HepG2 (cell line): ENCODE measurements around the gene CYB5R3. TPM values are rescaled to one million over a fixed set of nuclear protein-coding genes. Genes with fewer than 3 reads are reported as not detected.

Experiments used
- CENPT ChIP-seq: sonication (generic); formaldehyde crosslinking; IDR thresholded peaks from 2 replicates; pipeline ENCODE4 v1.8.0; 2022; ENCODE audit warnings: low read depth, mild to moderate bottlenecking, moderate library complexity, missing genetic modification reagents
- FOXM1 ChIP-seq: sonication (generic); formaldehyde crosslinking; IDR thresholded peaks from 2 replicates; pipeline ENCODE4 v1.5.0; 2020; ENCODE audit warnings: missing genetic modification reagents
- IRF2 ChIP-seq: IDR thresholded peaks from 2 replicates; pipeline ENCODE4 v1.6.1; 2018; ENCODE audit warnings: missing genetic modification reagents, missing compliant biosample characterization
- NR1H2 ChIP-seq: sonication (generic); formaldehyde crosslinking; IDR thresholded peaks from 2 replicates; pipeline ENCODE4 v1.8.1; 2022; ENCODE audit warnings: low read depth, missing genetic modification reagents, borderline replicate concordance
- POLR2AphosphoS5 ChIP-seq: IDR thresholded peaks from 2 replicates; pipeline ENCODE4 v1.6.1; 2012; ENCODE audit warnings: low read depth, low read length
- SETDB1 ChIP-seq: sonication (generic); formaldehyde crosslinking; IDR thresholded peaks from 2 replicates; pipeline ENCODE4 v1.5.1; 2020; ENCODE audit warnings: missing genetic modification reagents, mild to moderate bottlenecking, borderline replicate concordance
- SIX1 ChIP-seq: sonication (generic); formaldehyde crosslinking; IDR thresholded peaks from 2 replicates; pipeline ENCODE4 v1.4.0; 2020; ENCODE audit warnings: missing genetic modification reagents, borderline replicate concordance
- SPEN ChIP-seq: sonication (generic); formaldehyde crosslinking; IDR thresholded peaks from 2 replicates; pipeline ENCODE4 v1.5.1; 2020; ENCODE audit warnings: low read depth, mild to moderate bottlenecking, missing genetic modification reagents
- ZBTB21 ChIP-seq: sonication (generic); formaldehyde crosslinking; IDR thresholded peaks from 2 replicates; pipeline ENCODE4 v1.4.0; 2020; ENCODE audit warnings: missing genetic modification reagents
- ZNF3 ChIP-seq: IDR thresholded peaks from 2 replicates; pipeline ENCODE4 v1.7.0; 2017; ENCODE audit warnings: inconsistent platforms
- ZNF354B ChIP-seq: sonication (generic); formaldehyde crosslinking; IDR thresholded peaks from 2 replicates; pipeline ENCODE4 v1.8.0; 2022; ENCODE audit warnings: mild to moderate bottlenecking, missing genetic modification reagents
- ZNF598 ChIP-seq: sonication (generic); formaldehyde crosslinking; IDR thresholded peaks from 2 replicates; pipeline ENCODE4 v1.5.1; 2020; ENCODE audit warnings: mild to moderate bottlenecking, missing genetic modification reagents, borderline replicate concordance
- ZNF776 ChIP-seq: sonication (generic); formaldehyde crosslinking; IDR thresholded peaks from 2 replicates; pipeline ENCODE4 v1.4.0; 2020; ENCODE audit warnings: mild to moderate bottlenecking, missing genetic modification reagents
- polyA plus RNA-seq, 8 experiments: library from polyadenylated mRNA; depleted of rRNA in 3 of 8; stranded (reverse) in 7 of 8; unstranded in 1 of 8; fragments of >200 nt; fragmentation: Illumina TruSeq in 4 of 8; extraction: Trizol in 4 of 8; gene quantifications; 2 replicates each; pipeline versions ENCODE4 v1.2.1 to v1.2.3, GENCODE V29; 2011 to 2016; ENCODE audit warnings: low read depth in 4 of 8, missing spikeins in 1 of 8, mixed read lengths in 1 of 8; ENCODE audit not compliant: insufficient read depth in 1 of 8
- total RNA-seq, 5 experiments: library from RNA; depleted of rRNA; stranded (reverse); fragments of >200 nt; fragmentation: Illumina TruSeq; extraction: Trizol; gene quantifications; 2 replicates each; pipeline ENCODE4 v1.2.3, GENCODE V29; 2016; ENCODE audit warnings: low read depth in 1 of 5
- TF ChIP-seq, protein P1 (sequence below): sonication (generic); formaldehyde crosslinking; IDR thresholded peaks from 2 replicates; pipeline ENCODE4 v1.8.1; 2023; ENCODE audit warnings: mild to moderate bottlenecking, inconsistent platforms, moderate library complexity, missing genetic modification reagents, borderline replicate concordance
- TF ChIP-seq, protein P2 (sequence below): sonication (generic); formaldehyde crosslinking; IDR thresholded peaks from 2 replicates; pipeline ENCODE4 v1.4.0; 2020; ENCODE audit warnings: mild to moderate bottlenecking, missing genetic modification reagents
- TF ChIP-seq, protein P3 (sequence below): sonication (generic); formaldehyde crosslinking; IDR thresholded peaks from 2 replicates; pipeline ENCODE4 v1.5.0; 2020; ENCODE audit warnings: mild to moderate bottlenecking, missing genetic modification reagents
- TF ChIP-seq, protein P4 (sequence below): sonication (generic); formaldehyde crosslinking; IDR thresholded peaks from 2 replicates; pipeline ENCODE4 v1.4.0; 2020; ENCODE audit warnings: mild to moderate bottlenecking, low read depth, missing genetic modification reagents
- TF ChIP-seq, protein P5 (sequence below): sonication (generic); formaldehyde crosslinking; IDR thresholded peaks from 2 replicates; pipeline ENCODE4 v1.9.0; 2022; ENCODE audit warnings: low read depth, missing genetic modification reagents

Gene CYB5R3
- total and polyA plus RNA-seq, 2 of the 13 experiments (the other 11 are each of a cell fraction or from before 2014, with no cell fraction given): 32.4 to 305 TPM

DNA sequence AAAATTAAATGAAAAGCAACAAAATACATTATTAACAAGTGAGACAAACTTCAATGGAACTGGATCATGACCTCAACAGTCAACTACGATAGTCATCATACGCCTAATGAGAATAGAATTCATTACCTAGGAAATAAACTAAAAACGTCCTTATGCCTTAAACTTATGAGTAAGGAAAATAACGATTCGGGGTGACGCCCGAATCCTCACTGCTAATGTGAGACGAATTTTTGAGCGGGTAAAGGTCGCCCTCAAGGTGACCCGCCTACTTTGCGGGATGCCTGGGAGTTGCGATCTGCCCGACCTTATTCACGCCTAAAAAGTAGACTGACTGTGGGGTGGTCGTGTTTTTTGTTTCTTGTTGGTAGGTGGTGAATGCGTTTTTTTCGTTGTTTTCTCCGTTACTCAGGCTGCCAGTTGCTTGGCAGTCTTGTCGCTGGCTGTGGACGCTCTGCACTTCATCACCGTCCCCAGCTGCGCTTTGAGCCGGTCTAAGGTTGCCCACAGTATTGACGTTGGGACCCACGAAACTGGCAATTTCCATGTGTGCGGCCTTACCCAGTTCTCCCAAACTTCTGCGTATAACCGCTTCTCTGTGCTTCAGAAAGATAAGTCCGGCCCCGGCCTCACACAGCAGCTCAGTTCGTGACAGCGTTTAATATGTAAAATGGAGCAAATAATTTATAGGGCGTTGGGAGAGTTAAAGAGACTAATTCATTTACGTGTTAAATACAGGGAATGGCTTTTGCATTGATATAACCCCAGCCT is 33.9 kb downstream of the CYB5R3 start (continued):
- TF ChIP-seq, protein P1, sequence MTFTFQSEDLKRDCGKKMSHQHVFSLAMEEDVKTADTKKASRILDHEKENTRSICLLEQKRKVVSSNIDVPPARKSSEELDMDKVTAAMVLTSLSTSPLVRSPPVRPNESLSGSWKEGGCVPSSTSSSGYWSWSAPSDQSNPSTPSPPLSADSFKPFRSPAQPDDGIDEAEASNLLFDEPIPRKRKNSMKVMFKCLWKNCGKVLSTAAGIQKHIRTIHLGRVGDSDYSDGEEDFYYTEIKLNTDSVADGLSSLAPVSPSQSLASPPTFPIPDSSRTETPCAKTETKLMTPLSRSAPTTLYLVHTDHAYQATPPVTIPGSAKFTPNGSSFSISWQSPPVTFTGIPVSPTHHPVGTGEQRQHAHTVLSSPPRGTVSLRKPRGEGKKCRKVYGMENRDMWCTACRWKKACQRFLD (CRISPR knock-in tag): peak; percentile 82; the same call in 1 of the 2 replicates
- TF ChIP-seq ZNF3 (peak; percentile 87), IRF2 (CRISPR knock-in tag) (peak; percentile 90), ZBTB21 (CRISPR knock-in tag) (peak; percentile 52; the same call in 1 of the 2 replicates), SETDB1 (CRISPR knock-in tag) (no peak), POLR2AphosphoS5 (peak; percentile 100), ZNF776 (CRISPR knock-in tag) (no peak), CENPT (CRISPR knock-in tag) (0 out of 2 replicates have a peak, but pooled peaks have one; percentile 73), ZNF598 (CRISPR knock-in tag) (no peak), FOXM1 (0 out of 2 replicates have a peak, but pooled peaks have one; percentile 60), SIX1 (peak; percentile 68; the same call in 1 of the 2 replicates), SPEN (CRISPR knock-in tag) (no peak), ZNF354B (CRISPR knock-in tag) (peak; percentile 93; the same call in 1 of the 2 replicates), NR1H2 (CRISPR knock-in tag) (no peak)
- TF ChIP-seq, protein P2, sequence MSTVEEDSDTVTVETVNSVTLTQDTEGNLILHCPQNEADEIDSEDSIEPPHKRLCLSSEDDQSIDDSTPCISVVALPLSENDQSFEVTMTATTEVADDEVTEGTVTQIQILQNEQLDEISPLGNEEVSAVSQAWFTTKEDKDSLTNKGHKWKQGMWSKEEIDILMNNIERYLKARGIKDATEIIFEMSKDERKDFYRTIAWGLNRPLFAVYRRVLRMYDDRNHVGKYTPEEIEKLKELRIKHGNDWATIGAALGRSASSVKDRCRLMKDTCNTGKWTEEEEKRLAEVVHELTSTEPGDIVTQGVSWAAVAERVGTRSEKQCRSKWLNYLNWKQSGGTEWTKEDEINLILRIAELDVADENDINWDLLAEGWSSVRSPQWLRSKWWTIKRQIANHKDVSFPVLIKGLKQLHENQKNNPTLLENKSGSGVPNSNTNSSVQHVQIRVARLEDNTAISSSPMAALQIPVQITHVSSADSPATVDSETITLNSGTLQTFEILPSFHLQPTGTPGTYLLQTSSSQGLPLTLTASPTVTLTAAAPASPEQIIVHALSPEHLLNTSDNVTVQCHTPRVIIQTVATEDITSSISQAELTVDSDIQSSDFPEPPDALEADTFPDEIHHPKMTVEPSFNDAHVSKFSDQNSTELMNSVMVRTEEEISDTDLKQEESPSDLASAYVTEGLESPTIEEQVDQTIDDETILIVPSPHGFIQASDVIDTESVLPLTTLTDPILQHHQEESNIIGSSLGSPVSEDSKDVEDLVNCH: peak; percentile 83
- TF ChIP-seq, protein P3, sequence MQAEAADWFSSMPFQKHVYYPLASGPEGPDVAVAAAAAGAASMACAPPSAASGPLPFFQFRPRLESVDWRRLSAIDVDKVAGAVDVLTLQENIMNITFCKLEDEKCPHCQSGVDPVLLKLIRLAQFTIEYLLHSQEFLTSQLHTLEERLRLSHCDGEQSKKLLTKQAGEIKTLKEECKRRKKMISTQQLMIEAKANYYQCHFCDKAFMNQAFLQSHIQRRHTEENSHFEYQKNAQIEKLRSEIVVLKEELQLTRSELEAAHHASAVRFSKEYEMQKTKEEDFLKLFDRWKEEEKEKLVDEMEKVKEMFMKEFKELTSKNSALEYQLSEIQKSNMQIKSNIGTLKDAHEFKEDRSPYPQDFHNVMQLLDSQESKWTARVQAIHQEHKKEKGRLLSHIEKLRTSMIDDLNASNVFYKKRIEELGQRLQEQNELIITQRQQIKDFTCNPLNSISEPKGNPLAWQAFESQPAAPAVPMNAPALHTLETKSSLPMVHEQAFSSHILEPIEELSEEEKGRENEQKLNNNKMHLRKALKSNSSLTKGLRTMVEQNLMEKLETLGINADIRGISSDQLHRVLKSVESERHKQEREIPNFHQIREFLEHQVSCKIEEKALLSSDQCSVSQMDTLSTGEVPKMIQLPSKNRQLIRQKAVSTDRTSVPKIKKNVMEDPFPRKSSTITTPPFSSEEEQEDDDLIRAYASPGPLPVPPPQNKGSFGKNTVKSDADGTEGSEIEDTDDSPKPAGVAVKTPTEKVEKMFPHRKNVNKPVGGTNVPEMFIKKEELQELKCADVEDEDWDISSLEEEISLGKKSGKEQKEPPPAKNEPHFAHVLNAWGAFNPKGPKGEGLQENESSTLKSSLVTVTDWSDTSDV (CRISPR knock-in tag): 0 out of 2 replicates have a peak, but pooled peaks have one; percentile 52
- TF ChIP-seq, protein P4, sequence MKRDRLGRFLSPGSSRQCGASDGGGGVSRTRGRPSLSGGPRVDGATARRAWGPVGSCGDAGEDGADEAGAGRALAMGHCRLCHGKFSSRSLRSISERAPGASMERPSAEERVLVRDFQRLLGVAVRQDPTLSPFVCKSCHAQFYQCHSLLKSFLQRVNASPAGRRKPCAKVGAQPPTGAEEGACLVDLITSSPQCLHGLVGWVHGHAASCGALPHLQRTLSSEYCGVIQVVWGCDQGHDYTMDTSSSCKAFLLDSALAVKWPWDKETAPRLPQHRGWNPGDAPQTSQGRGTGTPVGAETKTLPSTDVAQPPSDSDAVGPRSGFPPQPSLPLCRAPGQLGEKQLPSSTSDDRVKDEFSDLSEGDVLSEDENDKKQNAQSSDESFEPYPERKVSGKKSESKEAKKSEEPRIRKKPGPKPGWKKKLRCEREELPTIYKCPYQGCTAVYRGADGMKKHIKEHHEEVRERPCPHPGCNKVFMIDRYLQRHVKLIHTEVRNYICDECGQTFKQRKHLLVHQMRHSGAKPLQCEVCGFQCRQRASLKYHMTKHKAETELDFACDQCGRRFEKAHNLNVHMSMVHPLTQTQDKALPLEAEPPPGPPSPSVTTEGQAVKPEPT: peak; percentile 87
- TF ChIP-seq, protein P5, sequence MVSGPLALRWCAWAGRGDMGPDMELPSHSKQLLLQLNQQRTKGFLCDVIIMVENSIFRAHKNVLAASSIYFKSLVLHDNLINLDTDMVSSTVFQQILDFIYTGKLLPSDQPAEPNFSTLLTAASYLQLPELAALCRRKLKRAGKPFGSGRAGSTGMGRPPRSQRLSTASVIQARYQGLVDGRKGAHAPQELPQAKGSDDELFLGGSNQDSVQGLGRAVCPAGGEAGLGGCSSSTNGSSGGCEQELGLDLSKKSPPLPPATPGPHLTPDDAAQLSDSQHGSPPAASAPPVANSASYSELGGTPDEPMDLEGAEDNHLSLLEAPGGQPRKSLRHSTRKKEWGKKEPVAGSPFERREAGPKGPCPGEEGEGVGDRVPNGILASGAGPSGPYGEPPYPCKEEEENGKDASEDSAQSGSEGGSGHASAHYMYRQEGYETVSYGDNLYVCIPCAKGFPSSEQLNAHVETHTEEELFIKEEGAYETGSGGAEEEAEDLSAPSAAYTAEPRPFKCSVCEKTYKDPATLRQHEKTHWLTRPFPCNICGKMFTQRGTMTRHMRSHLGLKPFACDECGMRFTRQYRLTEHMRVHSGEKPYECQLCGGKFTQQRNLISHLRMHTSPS (CRISPR knock-in tag): no peak; the same call in 1 of the 2 replicates
